Breast epithelium (tissue), 3 donors: ENCODE measurements around the gene PAK5.

ENCODE experiments used
- POLR2A ChIP-seq: fragments of 450-650 bp; IDR thresholded peaks from one replicate; pipeline ENCODE4 v1.6.1; 2016; ENCODE audit warnings: antibody characterized with exemption, mild to moderate bottlenecking, moderate library complexity
- TF ChIP-seq, protein P1 (sequence below), 3 donors: fragments of 450-650 bp; IDR thresholded peaks; one replicate each; pipeline ENCODE4 v1.5.1; 2016 to 2017; ENCODE audit warnings: antibody characterized with exemption in 3 of 3, mild to moderate bottlenecking in 3 of 3, moderate library complexity in 3 of 3

DNA sequence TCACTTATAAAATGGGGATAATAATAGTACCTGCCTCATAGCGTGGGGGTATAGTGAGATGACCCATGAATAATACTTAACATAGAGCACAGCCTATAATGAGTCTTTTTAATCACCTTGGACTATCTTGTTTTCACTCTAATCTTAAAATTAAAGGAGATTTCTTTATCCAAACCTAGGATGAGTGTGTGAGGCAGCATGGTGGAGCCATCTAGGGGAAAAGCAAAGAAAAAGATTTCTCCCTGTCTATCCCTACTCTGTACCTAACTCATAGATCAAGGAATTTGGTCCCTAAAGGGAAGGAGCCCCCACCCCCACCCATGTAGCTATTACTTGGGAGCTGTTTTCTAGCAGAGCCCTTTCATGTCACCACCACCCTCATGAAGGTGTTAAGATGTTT lies 45.2 kb upstream of the PAK5 start:
- TF ChIP-seq, protein P1, sequence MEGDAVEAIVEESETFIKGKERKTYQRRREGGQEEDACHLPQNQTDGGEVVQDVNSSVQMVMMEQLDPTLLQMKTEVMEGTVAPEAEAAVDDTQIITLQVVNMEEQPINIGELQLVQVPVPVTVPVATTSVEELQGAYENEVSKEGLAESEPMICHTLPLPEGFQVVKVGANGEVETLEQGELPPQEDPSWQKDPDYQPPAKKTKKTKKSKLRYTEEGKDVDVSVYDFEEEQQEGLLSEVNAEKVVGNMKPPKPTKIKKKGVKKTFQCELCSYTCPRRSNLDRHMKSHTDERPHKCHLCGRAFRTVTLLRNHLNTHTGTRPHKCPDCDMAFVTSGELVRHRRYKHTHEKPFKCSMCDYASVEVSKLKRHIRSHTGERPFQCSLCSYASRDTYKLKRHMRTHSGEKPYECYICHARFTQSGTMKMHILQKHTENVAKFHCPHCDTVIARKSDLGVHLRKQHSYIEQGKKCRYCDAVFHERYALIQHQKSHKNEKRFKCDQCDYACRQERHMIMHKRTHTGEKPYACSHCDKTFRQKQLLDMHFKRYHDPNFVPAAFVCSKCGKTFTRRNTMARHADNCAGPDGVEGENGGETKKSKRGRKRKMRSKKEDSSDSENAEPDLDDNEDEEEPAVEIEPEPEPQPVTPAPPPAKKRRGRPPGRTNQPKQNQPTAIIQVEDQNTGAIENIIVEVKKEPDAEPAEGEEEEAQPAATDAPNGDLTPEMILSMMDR (IDR thresholded peaks at IDR 0.05) = no peak
- TF ChIP-seq POLR2A = no peak
